A673 (cell line): ENCODE measurements around the gene MORN1. TPM values are rescaled to one million over a fixed set of nuclear protein-coding genes. Genes with fewer than 3 reads are reported as not detected.

Experiments used
- BruUV-seq: library from RNA; stranded (reverse); fragments of 400-500 nt; replicated peaks from 2 replicates; lab custom pipeline; 2021; lab: Mats Ljungman, UMichigan
- CTCF ChIA-PET: fragments of 300-600 bp; sonication (Branson Sonifier 250); formaldehyde crosslinking; loops from one replicate; lab custom pipeline; 2022; ENCODE audit warnings: antibody characterized with exemption; lab: Charles Lee
- POLR2A ChIA-PET: fragments of 300-600 bp; sonication (Branson Sonifier 250); formaldehyde crosslinking; loops from one replicate; lab custom pipeline; 2022; ENCODE audit warnings: antibody characterized with exemption; ENCODE audit not compliant: low non-redundant PET; lab: Charles Lee
- DNase-seq: peaks from one replicate; pipeline ENCODE4 v3.0.0-alpha.2; 2015; ENCODE audit warnings: low spot score
- H3K27ac ChIP-seq: fragments of 200-600 bp; sonication (generic); 2 replicates; pipeline ENCODE4 v1.5.1; 2016; ENCODE audit warnings: mixed run types, low read depth, mild to moderate bottlenecking, mixed read lengths, antibody characterized with exemption, low read length; ENCODE audit not compliant: poor library complexity, severe bottlenecking
- H3K27me3 ChIP-seq: fragments of 200-600 bp; sonication (generic); replicated peaks from 2 replicates; pipeline ENCODE4 v1.6.1; 2017; ENCODE audit warnings: mixed run types, low read depth, mild to moderate bottlenecking, mixed read lengths, antibody characterized with exemption, low read length; ENCODE audit not compliant: insufficient read depth, poor library complexity
- H3K36me3 ChIP-seq: fragments of 200-600 bp; sonication (generic); 2 replicates; pipeline ENCODE4 v1.6.1; 2016; ENCODE audit warnings: mixed run types, mild to moderate bottlenecking, mixed read lengths, antibody characterized with exemption, low read length; ENCODE audit not compliant: insufficient read depth, poor library complexity, severe bottlenecking
- H3K4me1 ChIP-seq: fragments of 200-600 bp; sonication (generic); 2 replicates; pipeline ENCODE4 v1.6.1; 2017; ENCODE audit warnings: mixed run types, mild to moderate bottlenecking, mixed read lengths, antibody characterized with exemption, low read length; ENCODE audit not compliant: insufficient read depth, poor library complexity, severe bottlenecking
- H3K4me3 ChIP-seq: fragments of 200-600 bp; sonication (generic); 2 replicates; pipeline ENCODE4 v1.5.1; 2016; ENCODE audit warnings: low read depth, mixed run types, mild to moderate bottlenecking, mixed read lengths, low read length; ENCODE audit not compliant: poor library complexity, severe bottlenecking
- H3K9me3 ChIP-seq: fragments of 200-600 bp; sonication (generic); 2 replicates; pipeline ENCODE4 v1.6.1; 2016; ENCODE audit warnings: mixed run types, low read depth, mild to moderate bottlenecking, mixed read lengths, antibody characterized with exemption, low read length; ENCODE audit not compliant: poor library complexity, severe bottlenecking
- CTCF ChIP-seq: fragments of 300-800, 200-600 bp; sonication (generic); conservative IDR thresholded peaks from 2 replicates; pipeline ENCODE4 v1.5.1; 2017; ENCODE audit warnings: low read depth, mild to moderate bottlenecking, antibody characterized with exemption, low read length, moderate library complexity, mixed read lengths
- EZH2 ChIP-seq: fragments of 200-600 bp; sonication (generic); IDR thresholded peaks from 2 replicates; pipeline ENCODE4 v1.6.1; 2017; ENCODE audit warnings: borderline replicate concordance, low read depth, mild to moderate bottlenecking, mixed read lengths, antibody characterized with exemption, low read length; ENCODE audit not compliant: poor library complexity, severe bottlenecking
- intact Hi-C: fragments of 100-400 bp; cut with micrococcal nuclease; formaldehyde crosslinking; loops from one replicate; pipeline ENCODE4 v1.10.0; 2022; ENCODE audit not compliant: unreplicated experiment
- total RNA-seq: library from RNA; stranded (reverse); gene quantifications from 2 replicates; pipeline ENCODE4 v1.2.3, GENCODE V29; 2021

MORN1 gene
- total RNA-seq, 1 experiment from 2014 or later = 24.7 TPM

DNA sequence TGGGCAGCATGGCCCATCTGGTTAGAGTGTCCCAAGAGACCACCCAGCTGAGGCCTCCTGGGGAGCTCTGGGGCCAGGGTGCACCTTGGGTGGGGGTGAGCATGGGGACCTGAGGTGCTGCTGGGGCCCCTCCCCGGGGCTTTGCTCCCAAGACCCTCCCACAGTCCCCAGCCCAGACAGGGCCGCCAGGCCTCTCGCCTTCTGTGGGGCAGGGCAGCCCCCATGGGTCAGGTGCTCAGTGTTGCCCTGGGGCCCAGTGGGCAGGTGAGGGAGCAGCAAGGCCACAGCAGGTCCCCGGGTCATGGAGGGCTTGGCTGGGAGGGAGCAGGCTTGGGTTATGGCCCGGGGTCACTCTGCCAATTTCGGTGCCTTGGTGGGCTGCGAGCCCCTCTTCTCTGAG lies 45.5 kb upstream of the MORN1 start:
- intact Hi-C loops = no loop called here
- H3K4me1 ChIP-seq = no peaks in the 10 kb centered on the region
- ChIA-PET CTCF (no interaction called here), POLR2A (no interaction called here)
- DNase-seq = no peak
- no peak overlapping the region for H3K27ac ChIP-seq
- peaks cover 51% of the 10 kb centered on the region for H3K27me3 ChIP-seq
- H3K36me3 ChIP-seq = no peaks in the 10 kb centered on the region
- TF ChIP-seq CTCF (no peak), EZH2 (no peak)
- H3K9me3 ChIP-seq = no peaks in the 10 kb centered on the region
- no peak overlapping the region for H3K4me3 ChIP-seq
- BruUV-seq = no TSS peak

GRCh38 chr1:2435746-2436355 lies 44.5 kb upstream of the MORN1 start:
- peaks cover 46% of the 10 kb centered on the region for H3K27me3 ChIP-seq
- ChIA-PET CTCF (no interaction called here), POLR2A (no interaction called here)
- no peak for DNase-seq
- no peak overlapping the region for H3K4me3 ChIP-seq
- TF ChIP-seq CTCF (no peak), EZH2 (no peak)
- H3K4me1 ChIP-seq = no peaks in the 10 kb centered on the region
- no peak overlapping the region for H3K27ac ChIP-seq
- H3K36me3 ChIP-seq = no peaks in the 10 kb centered on the region
- intact Hi-C loops = no loop called here
- H3K9me3 ChIP-seq = no peaks in the 10 kb centered on the region
- BruUV-seq = no TSS peak

GRCh38 chr1:2435091-2435490 lies 43.7 kb upstream of the MORN1 start:
- Histone ChIP-seq H3K27ac (no peak overlapping the region), H3K36me3 (no peaks in the 10 kb centered on the region), H3K4me3 (no peak overlapping the region), H3K4me1 (no peaks in the 10 kb centered on the region), H3K9me3 (no peaks in the 10 kb centered on the region), H3K27me3 (peaks cover 45% of the 10 kb centered on the region)
- no peak for DNase-seq
- BruUV-seq = no TSS peak
- ChIA-PET POLR2A (no interaction called here), CTCF (no interaction called here)
- intact Hi-C loops = no loop called here
- TF ChIP-seq CTCF (no peak), EZH2 (no peak)
